ENCODE results near the gene HSD3B1. TPM values are rescaled to one million over a fixed set of nuclear protein-coding genes. Genes with fewer than 3 reads are reported as not detected.
A peak's percentile ranks its signal among the peaks of the same experiment; 100 is the strongest.

The HSD3B1 gene
- total and polyA plus RNA-seq, 2 experiments from 2014 or later: 44.8 to 62.4 TPM

- Histone ChIP-seq H3K27ac (no peak overlapping the region), H3K9me2 (replicated peaks; ENCODE audit: insufficient read depth) (no peaks in the 10 kb centered on the region), H3K36me3 (replicated peaks; ENCODE audit: insufficient read depth, low read depth) (no peaks in the 10 kb centered on the region), H3K4me3 (no peak overlapping the region), H3K27me3 (no peaks in the 10 kb centered on the region), H3K79me2 (no peaks in the 10 kb centered on the region), H3K9me3 (ENCODE audit: low read depth) (no peaks in the 10 kb centered on the region), H2AFZ (no peak overlapping the region), H3K4me1 (ENCODE audit: insufficient read depth) (peaks cover 12% of the 10 kb centered on the region), H3K4me2 (no peak overlapping the region), H4K20me1 (ENCODE audit: insufficient read depth, poor library complexity, severe bottlenecking) (no peaks in the 10 kb centered on the region)
- TF ChIP-seq EZH2 (IDR thresholded peaks at IDR 0.05; ENCODE audit: borderline replicate concordance) (no peak), CTCF (IDR thresholded peaks at IDR 0.05; ENCODE audit: poor library complexity) (no peak), EZH2phosphoT487 (IDR thresholded peaks at IDR 0.05; ENCODE audit: low read depth, severe bottlenecking, unreplicated experiment) (no peak)
- no peak for DNase-seq (ENCODE audit: low spot score)
- 53% methylated on average over 5 of the region's 5 CpGs for WGBS (ENCODE audit: low lambda C conversion rate, missing lambda C conversion rate)
These were observed 34.8 kb upstream of the HSD3B1 start for GRCh38 chr1:119472080-119472818.

- H3K27me3 ChIP-seq: no peaks in the 10 kb centered on the region
- DNase-seq (ENCODE audit: low spot score): no peak
- 78% methylated on average over 3 of the region's 3 CpGs for WGBS (ENCODE audit: low lambda C conversion rate, missing lambda C conversion rate)
These were observed 34.2 kb upstream of the HSD3B1 start for GRCh38 chr1:119472819-119473175.

GRCh38 chr1:119475866-119476439, 31.1 kb upstream of the HSD3B1 start:
- TF ChIP-seq EZH2 (IDR thresholded peaks at IDR 0.05; ENCODE audit: borderline replicate concordance): no peak
- peak; percentile 75 for TF ChIP-seq CTCF (IDR thresholded peaks at IDR 0.05; ENCODE audit: poor library complexity)
- no peak for TF ChIP-seq EZH2phosphoT487 (IDR thresholded peaks at IDR 0.05; ENCODE audit: low read depth, severe bottlenecking, unreplicated experiment)

More at GRCh38 chr1:119472819-119473175, 34.2 kb upstream of the HSD3B1 start:
- no peak for TF ChIP-seq EZH2phosphoT487 (IDR thresholded peaks at IDR 0.05; ENCODE audit: low read depth, severe bottlenecking, unreplicated experiment)
- TF ChIP-seq CTCF (IDR thresholded peaks at IDR 0.05; ENCODE audit: poor library complexity): no peak
- TF ChIP-seq EZH2 (IDR thresholded peaks at IDR 0.05; ENCODE audit: borderline replicate concordance): no peak
- Histone ChIP-seq H3K4me2 (no peak overlapping the region), H4K20me1 (ENCODE audit: insufficient read depth, poor library complexity, severe bottlenecking) (no peaks in the 10 kb centered on the region), H3K36me3 (replicated peaks; ENCODE audit: insufficient read depth, low read depth) (no peaks in the 10 kb centered on the region), H3K4me1 (ENCODE audit: insufficient read depth) (peaks cover 6% of the 10 kb centered on the region), H3K9me2 (replicated peaks; ENCODE audit: insufficient read depth) (no peaks in the 10 kb centered on the region), H3K27ac (no peak overlapping the region), H3K4me3 (no peak overlapping the region), H3K79me2 (no peaks in the 10 kb centered on the region), H2AFZ (no peak overlapping the region), H3K9me3 (ENCODE audit: low read depth) (no peaks in the 10 kb centered on the region)

More at GRCh38 chr1:119475866-119476439, 31.1 kb upstream of the HSD3B1 start:
- no peak overlapping the region for H3K27ac ChIP-seq
- H3K4me2 ChIP-seq: no peak overlapping the region
- DNase-seq (ENCODE audit: low spot score): peak; percentile 83
- no peaks in the 10 kb centered on the region for H3K36me3 ChIP-seq (replicated peaks; ENCODE audit: insufficient read depth, low read depth)
- no peaks in the 10 kb centered on the region for H3K79me2 ChIP-seq
- peak overlapping the region; percentile 68 for H2AFZ ChIP-seq
- WGBS (ENCODE audit: low lambda C conversion rate, missing lambda C conversion rate): 32% methylated on average over 9 of the region's 9 CpGs
- no peak overlapping the region for H3K4me3 ChIP-seq
- H3K27me3 ChIP-seq: no peaks in the 10 kb centered on the region
- H4K20me1 ChIP-seq (ENCODE audit: insufficient read depth, poor library complexity, severe bottlenecking): no peaks in the 10 kb centered on the region
- no peaks in the 10 kb centered on the region for H3K9me2 ChIP-seq (replicated peaks; ENCODE audit: insufficient read depth)
- peaks cover 6% of the 10 kb centered on the region for H3K4me1 ChIP-seq (ENCODE audit: insufficient read depth)
- H3K9me3 ChIP-seq (ENCODE audit: low read depth): no peaks in the 10 kb centered on the region

Measured in hepatocyte (in vitro differentiated cells).